Measurements from ENCODE around the gene TWF2. TPM values are rescaled to one million over a fixed set of nuclear protein-coding genes. Genes with fewer than 3 reads are reported as not detected.

Gene TWF2
- total RNA-seq, 2 donors from 2014 or later, result 40.0 to 51.0 TPM

DNA sequence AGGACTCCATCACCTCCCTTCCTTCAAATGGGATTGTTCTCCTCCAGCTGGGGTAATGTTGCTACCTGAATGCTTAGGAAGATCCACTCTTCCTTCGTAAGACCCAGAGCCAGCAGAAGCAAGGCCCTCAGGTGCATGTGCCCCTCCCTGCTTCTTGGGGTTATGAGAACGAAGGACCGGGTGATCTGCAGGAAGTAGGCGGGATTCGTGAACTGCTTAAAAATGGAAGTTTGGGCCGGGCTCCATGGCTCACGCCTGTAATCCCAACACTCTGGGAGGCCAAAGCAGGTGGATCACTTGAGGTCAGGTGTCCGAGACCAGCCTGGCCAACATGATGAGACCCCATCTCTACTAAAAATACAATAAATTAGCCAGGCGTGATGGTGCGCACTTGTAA is 21.6 kb downstream of the TWF2 start:
- intact Hi-C loops (cut with DNase I), result no loop called here
- DNase-seq (ENCODE audit: low spot score), result peak; percentile 65

GRCh38 chr3:52216585-52217408 is 22.2 kb downstream of the TWF2 start:
- intact Hi-C loops (cut with DNase I), result no loop called here
- DNase-seq (ENCODE audit: low spot score), result no peak

- no peak for DNase-seq (ENCODE audit: low spot score)
- intact Hi-C loops (cut with DNase I), result no loop called here
Measured at GRCh38 chr3:52215351-52215750, 23.6 kb downstream of the TWF2 start.

DNA sequence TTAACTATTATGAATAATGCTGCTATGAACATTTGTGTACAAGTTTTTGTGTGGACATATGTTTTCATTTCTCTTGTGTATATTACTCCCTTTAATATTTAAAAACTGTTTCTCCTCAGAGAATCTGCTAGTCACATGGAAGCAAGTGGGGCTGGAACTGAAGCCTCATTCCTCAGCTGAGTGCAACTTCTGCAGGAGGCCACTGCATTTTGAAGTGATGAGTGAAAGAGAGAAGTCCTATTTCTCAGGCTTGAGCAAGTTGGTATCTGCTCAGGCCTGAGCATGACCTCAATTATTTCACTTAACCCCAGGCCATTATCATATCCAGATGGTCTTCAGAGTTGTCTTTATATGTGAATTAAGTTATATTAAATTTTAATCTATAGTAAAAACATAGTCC is 25.1 kb downstream of the TWF2 start:
- intact Hi-C loops (cut with DNase I), result no loop called here
- DNase-seq (ENCODE audit: low spot score), result no peak

- intact Hi-C loops (cut with DNase I), result no loop called here
- DNase-seq (ENCODE audit: low spot score), result no peak
Measured at GRCh38 chr3:52213005-52213404, 26.0 kb downstream of the TWF2 start.

GRCh38 chr3:52211268-52211891 is 27.6 kb downstream of the TWF2 start:
- intact Hi-C loops (cut with DNase I), result no loop called here
- DNase-seq (ENCODE audit: low spot score), result no peak

- intact Hi-C loops (cut with DNase I), result no loop called here
- no peak for DNase-seq (ENCODE audit: low spot score)
Measured at GRCh38 chr3:52210550-52211046, 28.4 kb downstream of the TWF2 start.

GRCh38 chr3:52210037-52210436 is 28.9 kb downstream of the TWF2 start:
- intact Hi-C loops (cut with DNase I), result no loop called here
- no peak for DNase-seq (ENCODE audit: low spot score)

DNA sequence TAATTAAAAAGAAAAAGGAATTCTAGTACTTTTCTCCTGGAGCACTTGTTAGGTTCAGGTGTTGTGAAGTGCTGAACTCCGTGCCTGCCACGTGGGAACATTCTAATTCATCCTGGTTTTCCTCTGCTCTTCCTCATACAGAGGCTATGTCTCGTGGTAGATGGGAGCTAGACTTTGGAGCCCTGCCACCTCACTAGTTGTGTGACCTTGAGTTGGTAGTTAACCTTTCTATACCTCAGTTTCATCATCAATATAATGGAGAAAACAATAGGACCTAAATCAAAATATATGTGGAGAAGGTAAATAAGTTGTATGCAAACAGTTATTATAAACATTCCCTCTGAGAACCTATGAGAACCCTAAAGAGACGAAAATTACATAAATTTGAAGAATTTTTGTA is 30.4 kb downstream of the TWF2 start:
- intact Hi-C loops (cut with DNase I), result no loop called here
- DNase-seq (ENCODE audit: low spot score), result no peak

- intact Hi-C loops (cut with DNase I), result no loop called here
- DNase-seq (ENCODE audit: low spot score), result no peak
Measured at GRCh38 chr3:52205727-52206372, 33.1 kb downstream of the TWF2 start.

DNA sequence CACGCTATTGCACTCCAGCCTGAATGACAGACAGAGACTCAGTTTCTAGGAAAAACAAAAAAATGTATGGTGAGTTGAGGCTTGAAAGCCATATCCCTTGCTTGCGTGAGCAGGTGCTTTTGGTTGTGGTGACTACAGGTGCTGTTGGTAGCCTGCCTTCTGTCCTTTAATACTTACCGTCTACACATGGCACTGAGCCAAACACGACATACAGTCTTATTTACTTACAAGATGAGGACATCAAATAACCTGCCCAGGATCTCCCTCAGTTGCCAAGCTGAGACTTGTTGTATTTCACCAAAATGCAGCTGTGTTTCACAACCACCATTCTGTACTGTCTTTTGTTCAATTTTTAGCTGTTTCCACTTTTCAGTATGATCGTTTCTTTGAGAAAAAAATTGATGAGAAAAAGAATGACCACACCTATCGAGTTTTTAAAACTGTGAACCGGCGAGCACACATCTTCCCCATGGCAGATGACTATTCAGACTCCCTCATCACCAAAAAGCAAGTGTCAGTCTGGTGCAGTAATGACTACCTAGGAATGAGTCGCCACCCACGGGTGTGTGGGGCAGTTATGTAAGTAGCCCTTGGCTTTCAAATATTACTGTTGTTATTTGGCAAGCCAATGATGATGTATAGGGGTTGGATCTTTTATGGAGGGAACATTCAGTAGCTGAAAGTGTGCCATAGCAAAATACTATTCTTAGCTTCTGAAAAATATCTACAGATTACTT is 34.5 kb downstream of the TWF2 start:
- intact Hi-C loops (cut with DNase I), result no loop called here
- no peak for DNase-seq (ENCODE audit: low spot score)

DNA sequence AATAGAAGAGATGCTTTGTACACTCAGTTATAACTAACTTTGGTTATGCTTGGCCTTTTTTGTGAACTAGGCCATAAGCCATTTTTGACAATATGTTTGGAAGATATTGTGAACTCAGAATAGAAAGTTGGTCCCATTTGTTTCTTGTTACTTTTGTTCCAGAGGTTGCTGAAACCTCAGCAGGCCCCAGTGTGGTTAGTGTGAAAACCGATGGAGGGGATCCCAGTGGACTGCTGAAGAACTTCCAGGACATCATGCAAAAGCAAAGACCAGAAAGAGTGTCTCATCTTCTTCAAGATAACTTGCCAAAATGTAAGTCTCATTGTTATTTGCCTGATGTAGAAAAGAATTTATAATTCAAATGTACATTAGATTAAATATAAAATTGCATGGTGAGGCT is 35.3 kb downstream of the TWF2 start:
- intact Hi-C loops (cut with DNase I), result no loop called here

DNA sequence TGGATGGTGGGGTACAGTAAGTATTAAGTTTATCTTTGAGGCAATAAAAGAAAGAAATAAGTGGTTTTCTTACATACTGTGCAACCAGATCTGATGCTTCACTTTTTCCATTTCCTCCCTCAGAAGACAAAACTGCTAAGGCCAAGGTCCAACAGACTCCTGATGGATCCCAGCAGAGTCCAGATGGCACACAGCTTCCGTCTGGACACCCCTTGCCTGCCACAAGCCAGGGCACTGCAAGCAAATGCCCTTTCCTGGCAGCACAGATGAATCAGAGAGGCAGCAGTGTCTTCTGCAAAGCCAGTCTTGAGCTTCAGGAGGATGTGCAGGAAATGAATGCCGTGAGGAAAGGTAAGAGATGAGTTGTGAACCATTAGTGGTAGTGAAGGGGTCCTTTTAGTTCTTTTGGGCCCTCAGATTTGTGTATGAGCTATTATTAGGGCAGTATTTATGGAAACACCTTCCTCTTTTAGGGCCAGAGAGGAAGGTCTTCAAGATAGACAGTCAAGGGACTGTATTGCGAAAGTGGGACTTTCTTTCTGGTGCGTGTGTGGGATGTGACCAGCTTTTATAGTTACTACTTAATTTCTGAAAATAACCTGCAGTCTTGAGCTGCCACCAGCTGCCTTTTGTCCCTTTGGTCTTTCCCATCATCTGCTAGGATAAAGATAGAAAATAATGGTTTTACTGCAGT is 36.4 kb downstream of the TWF2 start:
- intact Hi-C loops (cut with DNase I), result no loop called here
- no peak for DNase-seq (ENCODE audit: low spot score)

More for the DNA sequence above, 35.3 kb downstream of the TWF2 start:
- no peak for DNase-seq (ENCODE audit: low spot score)

DNA sequence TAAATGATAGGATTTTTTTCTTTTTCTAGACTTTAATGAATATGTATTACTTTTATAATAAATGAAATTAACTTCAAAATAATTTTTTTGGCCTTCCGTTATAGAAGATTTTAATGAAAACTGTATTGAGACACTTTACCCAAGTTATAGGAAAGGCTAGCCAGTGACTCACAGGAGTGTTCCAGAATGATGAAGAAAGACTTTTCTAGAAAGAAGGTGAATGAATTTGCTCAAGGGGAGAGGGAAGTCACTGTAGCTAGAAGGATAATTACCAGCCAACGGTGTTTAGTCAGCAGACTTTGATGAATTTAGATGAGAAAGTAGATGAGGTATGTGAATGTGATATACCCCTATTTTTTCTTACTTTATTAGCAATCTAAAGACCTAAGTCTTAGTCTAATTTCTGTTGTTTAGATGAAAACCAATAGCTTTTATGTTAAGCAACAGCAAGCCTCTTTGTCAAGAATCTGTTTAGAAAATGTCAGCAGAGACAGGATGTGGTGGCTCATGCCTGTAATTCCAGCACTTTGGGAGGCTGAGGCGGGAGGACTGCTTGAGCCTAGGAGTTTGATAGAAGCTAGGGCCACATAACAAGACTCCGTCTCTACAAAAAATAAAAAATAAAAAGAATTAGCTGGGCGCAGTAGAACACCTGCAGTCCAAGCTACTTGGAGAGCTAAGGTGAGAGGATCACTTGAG is 37.8 kb downstream of the TWF2 start:
- DNase-seq (ENCODE audit: low spot score), result no peak
- intact Hi-C loops (cut with DNase I), result no loop called here

- intact Hi-C loops (cut with DNase I), result no loop called here
- no peak for DNase-seq (ENCODE audit: low spot score)
Measured at GRCh38 chr3:52198643-52199608, 40.0 kb downstream of the TWF2 start.

- peak; percentile 97 for DNase-seq (ENCODE audit: low spot score)
- intact Hi-C loops (cut with DNase I), result no loop called here
Measured at GRCh38 chr3:52197842-52198625, 40.9 kb downstream of the TWF2 start, which contains the start of gene ALAS1. ALAS1 (plus strand) TSS chr3:52198160; CDS start chr3:52199242, 1,082 bp downstream.

DNA sequence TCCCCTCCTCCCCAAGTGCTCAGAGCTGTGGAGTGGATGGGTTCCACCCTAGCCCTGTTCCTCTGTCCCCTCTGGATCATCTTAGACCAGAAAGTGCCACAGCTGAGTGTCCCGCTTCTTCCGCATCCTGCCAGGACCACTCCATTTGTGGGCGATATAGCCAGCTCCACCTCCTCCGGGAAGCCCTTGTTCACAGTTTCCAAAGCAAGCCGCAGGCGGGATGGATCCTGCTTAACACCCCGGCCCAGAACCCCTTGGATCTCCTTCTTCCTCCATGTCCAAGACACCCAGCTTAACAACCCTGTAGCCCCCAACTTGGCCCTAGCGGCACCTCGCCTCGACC is 41.5 kb downstream of the TWF2 start:
- intact Hi-C loops (cut with DNase I), result no loop called here
- no peak for DNase-seq (ENCODE audit: low spot score)

All from posterior vena cava (tissue), 2 donors.